Activated naive CD8-positive, alpha-beta T cell treated with anti-CD3 and anti-CD28 coated beads, Interleukin-2, amount 10 ng/mL, durations not matched to agents 7 days and 5 days (primary cell): ENCODE measurements around the gene HPN. TPM values are rescaled to one million over a fixed set of nuclear protein-coding genes. Genes with fewer than 3 reads are reported as not detected.
"Not testable (repeated sequence)": the region's sequence is repeated elsewhere in the genome, so short reads cannot be mapped to it uniquely, and the experiment has no call there.

ENCODE experiments used
- ATAC-seq: fragments of 150-1000 bp; cut with Tn5 transposase; one replicate; pipeline ENCODE4 v1.10.0; 2021; ENCODE audit warnings: low read depth, moderate library complexity
- POLR2A ChIA-PET: fragments of 350-600 bp; sonication (Branson Sonifier 250); formaldehyde crosslinking; loops from one replicate; lab custom pipeline; 2021; ENCODE audit warnings: antibody characterized with exemption; lab: Charles Lee
- DNase-seq: peaks from one replicate; pipeline ENCODE4 v3.0.0; 2021
- H3K27ac Mint-ChIP-seq: one replicate; pipeline ENCODE4 v1.8.0; 2022; ENCODE audit warnings: mild to moderate bottlenecking, mixed read lengths
- H3K27me3 Mint-ChIP-seq: one replicate; pipeline ENCODE4 v1.8.0; 2022; ENCODE audit warnings: mild to moderate bottlenecking, moderate library complexity, mixed read lengths
- H3K36me3 Mint-ChIP-seq: one replicate; pipeline ENCODE4 v1.8.0; 2021; ENCODE audit warnings: mild to moderate bottlenecking, mixed read lengths
- H3K4me1 Mint-ChIP-seq: one replicate; pipeline ENCODE4 v1.8.0; 2021; ENCODE audit warnings: mixed read lengths
- H3K4me3 Mint-ChIP-seq: one replicate; pipeline ENCODE4 v1.8.0; 2022; ENCODE audit warnings: mild to moderate bottlenecking, moderate library complexity, mixed read lengths
- H3K9me3 Mint-ChIP-seq: one replicate; pipeline ENCODE4 v1.8.0; 2021; ENCODE audit warnings: mixed read lengths
- total RNA-seq, 2 experiments: library from RNA; stranded (reverse); gene quantifications; one replicate each; pipeline ENCODE4 v1.2.3, GENCODE V29; 2021

Gene HPN
- total RNA-seq, 2 experiments from 2014 or later, result 0.20 TPM; not detected in 1

- no peaks in the 10 kb centered on the region for H3K4me1 Mint-ChIP-seq
- ATAC-seq (no peak), DNase-seq (no peak)
- POLR2A ChIA-PET, result no interaction called here
- H3K36me3 Mint-ChIP-seq, result no peaks in the 10 kb centered on the region
- H3K4me3 Mint-ChIP-seq, result no peak overlapping the region
- H3K27ac Mint-ChIP-seq, result no peak overlapping the region
- H3K27me3 Mint-ChIP-seq, result peaks cover 6% of the 10 kb centered on the region
- no peaks in the 10 kb centered on the region for H3K9me3 Mint-ChIP-seq
Observed at GRCh38 chr19:35099155-35099896, 57.8 kb downstream of the HPN start.

GRCh38 chr19:35099897-35100275 lies 58.4 kb downstream of the HPN start:
- Mint-ChIP-seq H3K27me3 (peaks cover 4% of the 10 kb centered on the region), H3K4me3 (no peak overlapping the region), H3K4me1 (no peaks in the 10 kb centered on the region), H3K9me3 (no peaks in the 10 kb centered on the region), H3K36me3 (no peaks in the 10 kb centered on the region), H3K27ac (no peak overlapping the region)
- no peak for ATAC-seq
- DNase-seq, result no peak
- POLR2A ChIA-PET, result no interaction called here

GRCh38 chr19:35100588-35101533 lies 59.3 kb downstream of the HPN start:
- H3K36me3 Mint-ChIP-seq, result no peaks in the 10 kb centered on the region
- DNase-seq, result no peak
- H3K27me3 Mint-ChIP-seq, result peaks cover 4% of the 10 kb centered on the region
- no peak overlapping the region for H3K27ac Mint-ChIP-seq
- no peak overlapping the region for H3K4me3 Mint-ChIP-seq
- POLR2A ChIA-PET, result interaction anchor here (0.9 kb wide), 1 partner anchor 9 kb away, joined by 3 read pairs; no protein-coding TSS in a partner anchor
- no peaks in the 10 kb centered on the region for H3K4me1 Mint-ChIP-seq
- H3K9me3 Mint-ChIP-seq, result no peaks in the 10 kb centered on the region
- ATAC-seq, result no peak

- H3K4me3 Mint-ChIP-seq, H3K36me3 Mint-ChIP-seq, H3K27me3 Mint-ChIP-seq, H3K4me1 Mint-ChIP-seq, H3K9me3 Mint-ChIP-seq, POLR2A ChIA-PET, DNase-seq, H3K27ac Mint-ChIP-seq, ATAC-seq: not testable (repeated sequence)
Observed at GRCh38 chr19:35101949-35102348, 60.4 kb downstream of the HPN start.

GRCh38 chr19:35103614-35104013 lies 62.1 kb downstream of the HPN start:
- H3K4me3 Mint-ChIP-seq, H3K27me3 Mint-ChIP-seq, H3K27ac Mint-ChIP-seq, H3K4me1 Mint-ChIP-seq, ATAC-seq, H3K9me3 Mint-ChIP-seq, POLR2A ChIA-PET, DNase-seq, H3K36me3 Mint-ChIP-seq: not testable (repeated sequence)

DNA sequence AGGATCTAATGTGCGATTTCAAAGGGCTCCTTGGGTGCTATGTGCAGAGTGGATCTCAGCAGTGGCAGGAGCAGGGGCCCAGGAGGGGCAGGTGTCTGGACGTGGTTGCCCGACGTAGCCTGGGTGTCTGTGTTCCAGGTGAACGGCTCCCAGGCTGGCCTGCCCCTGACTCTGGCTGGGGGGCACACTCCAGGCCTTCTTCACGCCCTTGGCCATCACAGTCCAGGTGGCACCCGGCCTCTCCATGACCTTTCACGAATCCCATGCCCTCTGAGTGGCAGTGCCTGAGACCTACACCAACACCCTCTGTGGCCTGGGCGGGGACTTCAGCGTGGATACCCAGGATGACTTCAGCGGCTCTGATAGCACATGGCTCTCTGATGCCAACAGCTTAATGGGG lies 62.8 kb downstream of the HPN start:
- no peaks in the 10 kb centered on the region for H3K27me3 Mint-ChIP-seq
- H3K4me3 Mint-ChIP-seq, result no peak overlapping the region
- DNase-seq, result no peak
- no peak overlapping the region for H3K27ac Mint-ChIP-seq
- POLR2A ChIA-PET, result no interaction called here
- H3K36me3 Mint-ChIP-seq, result peaks cover 2% of the 10 kb centered on the region
- no peaks in the 10 kb centered on the region for H3K4me1 Mint-ChIP-seq
- peaks cover 3% of the 10 kb centered on the region for H3K9me3 Mint-ChIP-seq
- no peak for ATAC-seq

DNA sequence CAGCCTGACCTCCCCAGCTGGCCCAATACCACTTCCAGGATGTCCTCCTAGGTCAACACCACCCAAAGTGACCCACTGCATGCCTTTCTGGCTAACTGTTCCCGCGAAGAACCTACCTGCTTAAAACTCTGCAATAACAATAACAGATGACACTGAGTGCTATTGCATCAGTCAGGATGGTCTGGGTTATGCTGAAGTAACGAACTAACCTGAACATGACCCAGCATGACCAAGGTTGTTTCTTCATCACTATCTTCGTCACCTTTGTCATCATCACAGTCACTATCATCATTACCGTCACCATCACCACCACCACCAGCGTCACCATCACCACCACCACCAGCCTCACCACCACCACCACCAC lies 63.5 kb downstream of the HPN start:
- DNase-seq (no peak), ATAC-seq (no peak)
- peaks cover 2% of the 10 kb centered on the region for H3K36me3 Mint-ChIP-seq
- H3K4me1 Mint-ChIP-seq, result no peaks in the 10 kb centered on the region
- H3K9me3 Mint-ChIP-seq, result peaks cover 3% of the 10 kb centered on the region
- no peak overlapping the region for H3K4me3 Mint-ChIP-seq
- POLR2A ChIA-PET, result no interaction called here
- H3K27ac Mint-ChIP-seq, result no peak overlapping the region
- H3K27me3 Mint-ChIP-seq, result peaks cover 4% of the 10 kb centered on the region

GRCh38 chr19:35105411-35106290 lies 64.1 kb downstream of the HPN start:
- Mint-ChIP-seq H3K4me3 (no peak overlapping the region), H3K9me3 (peaks cover 3% of the 10 kb centered on the region), H3K4me1 (no peaks in the 10 kb centered on the region), H3K27ac (no peak overlapping the region), H3K27me3 (peaks cover 4% of the 10 kb centered on the region), H3K36me3 (peaks cover 2% of the 10 kb centered on the region)
- POLR2A ChIA-PET, result no interaction called here
- ATAC-seq, result no peak
- DNase-seq, result no peak

GRCh38 chr19:35106291-35106583 lies 64.7 kb downstream of the HPN start:
- Mint-ChIP-seq H3K4me1 (no peaks in the 10 kb centered on the region), H3K27me3 (peaks cover 4% of the 10 kb centered on the region), H3K9me3 (peaks cover 3% of the 10 kb centered on the region), H3K27ac (no peak overlapping the region), H3K4me3 (no peak overlapping the region), H3K36me3 (peaks cover 2% of the 10 kb centered on the region)
- DNase-seq (no peak), ATAC-seq (no peak)
- POLR2A ChIA-PET, result no interaction called here

DNA sequence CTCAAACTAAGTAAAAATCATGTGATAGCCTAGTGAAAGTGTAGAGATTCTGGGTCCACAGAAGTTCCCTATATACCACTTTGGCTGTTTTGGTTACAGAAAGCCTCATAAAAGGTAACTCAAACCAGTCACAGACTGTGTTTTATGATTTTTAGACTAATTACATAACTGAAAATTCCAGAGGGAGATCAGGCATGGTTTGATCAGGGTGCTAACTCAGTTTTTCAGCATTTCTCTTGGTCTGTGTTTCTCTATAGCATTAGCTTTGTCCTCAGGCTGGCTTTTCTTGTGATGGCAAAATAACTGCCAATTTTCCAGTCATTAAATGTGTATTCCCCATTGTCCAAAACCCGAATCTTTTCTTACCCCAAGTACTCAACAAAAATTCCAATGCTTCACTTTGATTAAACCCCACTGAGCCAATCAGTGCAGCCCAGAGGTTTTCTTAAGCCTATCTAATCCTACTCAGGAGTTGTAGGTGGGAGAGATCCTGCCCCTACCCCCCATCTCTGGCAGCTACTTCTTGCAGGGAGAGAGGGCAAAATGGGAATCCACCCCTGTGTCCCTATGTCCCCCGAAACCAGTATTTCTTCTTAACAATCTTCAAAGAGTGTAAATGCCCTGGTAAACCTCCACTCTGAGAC lies 65.5 kb downstream of the HPN start:
- DNase-seq (no peak), ATAC-seq (no peak)
- H3K9me3 Mint-ChIP-seq, result peaks cover 3% of the 10 kb centered on the region
- H3K4me3 Mint-ChIP-seq, result no peak overlapping the region
- peaks cover 2% of the 10 kb centered on the region for H3K36me3 Mint-ChIP-seq
- POLR2A ChIA-PET, result no interaction called here
- no peak overlapping the region for H3K27ac Mint-ChIP-seq
- H3K4me1 Mint-ChIP-seq, result no peaks in the 10 kb centered on the region
- H3K27me3 Mint-ChIP-seq, result peaks cover 6% of the 10 kb centered on the region

DNA sequence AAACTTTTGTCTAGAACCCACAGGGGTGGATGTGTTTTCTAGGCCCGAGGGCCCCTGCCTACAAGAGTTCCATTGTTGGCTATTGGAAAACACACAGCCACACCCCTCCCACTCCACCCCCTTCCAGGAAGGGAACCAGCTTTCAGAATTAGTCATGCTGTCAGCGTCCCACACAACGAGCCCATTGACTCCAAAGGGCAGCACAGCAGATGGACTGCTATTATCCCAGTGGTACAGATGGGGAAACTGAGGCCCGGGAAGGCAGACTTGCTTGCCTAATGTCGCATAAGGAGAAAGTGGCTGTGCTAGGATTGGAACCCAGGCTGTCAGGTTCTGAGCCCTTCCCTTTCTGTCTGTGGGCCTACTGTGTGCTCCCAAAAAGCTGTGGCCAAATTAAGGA lies 66.0 kb downstream of the HPN start:
- Mint-ChIP-seq H3K27me3 (peaks cover 7% of the 10 kb centered on the region), H3K36me3 (peaks cover 2% of the 10 kb centered on the region), H3K4me1 (no peaks in the 10 kb centered on the region), H3K9me3 (peaks cover 3% of the 10 kb centered on the region), H3K27ac (no peak overlapping the region), H3K4me3 (no peak overlapping the region)
- no peak for ATAC-seq
- POLR2A ChIA-PET, result no interaction called here
- DNase-seq, result no peak

DNA sequence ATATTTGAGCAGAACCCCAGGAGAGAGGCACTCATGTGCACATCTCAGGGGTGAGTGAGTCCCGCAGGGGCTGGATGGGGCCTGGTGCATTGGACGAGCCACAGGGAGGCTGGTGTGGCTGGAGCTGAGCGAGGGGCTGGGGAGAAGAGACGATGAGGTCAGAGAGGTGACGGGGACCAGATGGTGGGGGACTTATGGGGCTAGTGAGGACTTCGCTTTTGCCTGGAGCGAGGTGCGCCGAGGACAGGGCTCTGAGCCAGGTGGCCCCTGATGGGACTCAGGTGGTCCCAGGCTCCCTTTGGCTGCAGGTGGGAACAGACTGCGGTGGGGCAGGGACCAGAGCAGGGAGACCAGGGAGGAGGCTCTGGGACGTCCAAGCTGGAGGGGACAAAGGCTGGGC lies 67.2 kb downstream of the HPN start:
- ATAC-seq (no peak), DNase-seq (no peak)
- Mint-ChIP-seq H3K9me3 (peaks cover 3% of the 10 kb centered on the region), H3K4me1 (no peaks in the 10 kb centered on the region), H3K36me3 (peaks cover 2% of the 10 kb centered on the region), H3K27ac (no peak overlapping the region), H3K27me3 (peaks cover 7% of the 10 kb centered on the region), H3K4me3 (no peak overlapping the region)
- POLR2A ChIA-PET, result no interaction called here
